Gastrocnemius medialis (tissue), 4 donors: Measurements from ENCODE around the gene NPAS3. TPM values are rescaled to one million over a fixed set of nuclear protein-coding genes. Genes with fewer than 3 reads are reported as not detected.

ENCODE experiments used
- ATAC-seq, 2 donors: fragments of 150-250 bp; one replicate each; pipeline ENCODE4 v1.9.1; 2016
- DNase-seq, 2 donors: peaks; one replicate each; pipeline ENCODE4 v3.0.0-alpha.2; 2019
- H3K27ac ChIP-seq, 4 donors: fragments of 200-600 bp; sonication (generic); 1 replicate in 1 of 4; 2 replicates in 3 of 4; pipeline ENCODE4 v1.5.1; 2016 to 2018; ENCODE audit warnings: mild to moderate bottlenecking in 2 of 4, moderate library complexity in 1 of 4
- H3K27me3 ChIP-seq, 3 donors: fragments of 200-600 bp; sonication (generic) in 2 of 3; 1 replicate in 1 of 3; 2 replicates in 2 of 3; pipeline versions ENCODE4 v1.5.1 to v1.6.0; 2016 to 2019; ENCODE audit warnings: mild to moderate bottlenecking in 1 of 3, moderate library complexity in 1 of 3
- H3K36me3 ChIP-seq, 2 donors: fragments of 200-600 bp; sonication (generic) in 1 of 2; one replicate each; pipeline ENCODE4 v1.5.1; 2017 to 2018
- H3K4me1 ChIP-seq, 2 donors: fragments of 200-600 bp; sonication (generic) in 1 of 2; one replicate each; pipeline ENCODE4 v1.5.1; 2016 to 2017; ENCODE audit warnings: mild to moderate bottlenecking in 2 of 2
- H3K4me3 ChIP-seq, 4 donors: fragments of 200-600 bp; sonication (generic) in 3 of 4; 1 replicate in 1 of 4; 2 replicates in 3 of 4; pipeline ENCODE4 v1.5.1; 2016 to 2019; ENCODE audit warnings: mild to moderate bottlenecking in 2 of 4
- H3K9me3 ChIP-seq, 3 donors: fragments of 200-600 bp; sonication (generic) in 2 of 3; 1 replicate in 1 of 3; 2 replicates in 2 of 3; pipeline ENCODE4 v1.5.1; 2016 to 2019
- CTCF ChIP-seq, 5 experiments: fragments of 450-650 bp in 3 of 5; fragments of 200-600 bp in 2 of 5; sonication (generic) in 2 of 5; IDR thresholded peaks in 4 of 5; conservative IDR thresholded peaks in 1 of 5; 1 replicate in 4 of 5; 2 replicates in 1 of 5; pipeline ENCODE4 v1.5.1; 2016 to 2019; ENCODE audit warnings: antibody characterized with exemption in 5 of 5, mild to moderate bottlenecking in 3 of 5, moderate library complexity in 3 of 5
- POLR2A ChIP-seq, 2 donors: fragments of 450-650 bp; IDR thresholded peaks; one replicate each; pipeline ENCODE4 v1.6.1; 2017; ENCODE audit warnings: antibody characterized with exemption in 2 of 2, mild to moderate bottlenecking in 2 of 2, moderate library complexity in 2 of 2
- in situ Hi-C, 4 donors: fragments of 200-750 bp; cut with MboI; loops; one replicate each; pipeline versions ENCODE4 v1.15.0 to v1.8.0; 2017; ENCODE audit warnings: low sequenced_read_pairs in 4 of 4
- intact Hi-C: fragments of 100-400 bp; cut with DNase I; formaldehyde crosslinking; loops from one replicate; pipeline ENCODE4 v1.15.1; 2023; ENCODE audit warnings: low total_unique reads
- total RNA-seq, 4 donors: library from RNA; depleted of rRNA; stranded (reverse); fragments of >200 nt; gene quantifications; one replicate each; pipeline versions ENCODE4 v1.1.0 to v1.2.3, GENCODE V29; 2016

The NPAS3 gene
- total RNA-seq, 4 donors from 2014 or later = 0.82 to 1.00 TPM; not detected in 2

DNA sequence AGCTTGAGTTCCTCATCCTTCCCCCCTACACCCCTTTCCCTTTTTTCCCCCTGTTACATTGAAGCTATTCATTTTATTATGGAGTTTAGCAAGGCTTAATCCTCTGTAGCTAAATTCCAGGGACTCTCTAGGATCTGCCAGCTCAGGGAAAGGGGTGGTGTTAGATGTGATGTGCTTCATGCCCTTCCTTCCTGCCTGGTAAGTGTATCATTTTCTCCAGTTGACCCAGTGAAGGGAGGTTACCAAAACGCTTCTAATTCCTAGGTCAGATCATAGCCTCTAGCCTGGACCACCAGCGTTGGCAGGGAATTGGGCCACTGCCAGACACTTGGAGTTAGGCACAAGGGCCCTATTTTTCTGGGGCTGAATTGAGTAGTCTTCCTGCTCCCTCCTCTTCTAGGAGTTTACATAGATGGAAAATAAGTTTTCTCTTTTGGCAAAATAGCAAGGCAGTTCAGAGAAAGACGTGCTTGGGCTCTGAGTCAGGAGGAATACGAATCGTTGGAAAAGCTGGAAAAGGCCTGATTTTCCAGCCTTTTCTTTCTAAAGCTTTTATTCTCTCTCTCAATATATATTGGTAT is 88.3 kb downstream of the NPAS3 start:
- Histone ChIP-seq H3K36me3 (no peaks in the 10 kb centered on the region), H3K9me3 (no peaks in the 10 kb centered on the region), H3K27me3 (no peaks in the 10 kb centered on the region), H3K4me3 (no peak overlapping the region), H3K27ac (no peak overlapping the region), H3K4me1 (no peaks in the 10 kb centered on the region)
- intact Hi-C loops (no loop called here), in situ Hi-C loops (no loop called here)
- ATAC-seq (no peak), DNase-seq (no peak)
- TF ChIP-seq CTCF (IDR thresholded peaks at IDR 0.05 in 4 of 5, conservative IDR thresholded peaks at IDR 0.05 in 1 of 5) (no peak), POLR2A (IDR thresholded peaks at IDR 0.05) (no peak)

DNA sequence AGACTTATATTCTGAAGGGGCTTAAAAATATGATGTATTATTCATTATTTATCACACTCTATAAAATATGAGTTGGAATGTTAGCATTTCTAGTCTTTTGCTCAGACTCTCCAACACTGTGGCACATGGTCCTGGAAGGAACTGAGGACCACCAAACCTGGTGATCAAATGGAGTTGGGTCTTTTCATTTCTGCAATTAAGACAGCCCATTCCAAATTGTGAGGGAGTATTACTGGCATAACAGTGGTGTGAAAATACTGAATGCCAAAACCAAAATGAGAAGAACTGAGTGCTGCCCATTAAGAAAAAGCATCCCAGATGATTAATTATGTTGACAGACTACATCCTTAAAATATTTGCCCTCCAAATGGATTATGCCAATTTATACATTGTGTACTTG is 90.8 kb downstream of the NPAS3 start:
- Histone ChIP-seq H3K4me3 (no peak overlapping the region), H3K36me3 (no peaks in the 10 kb centered on the region), H3K9me3 (no peaks in the 10 kb centered on the region), H3K4me1 (no peaks in the 10 kb centered on the region), H3K27ac (no peak overlapping the region), H3K27me3 (no peaks in the 10 kb centered on the region)
- in situ Hi-C loops = no loop called here
- intact Hi-C loops = no loop called here
- DNase-seq (no peak), ATAC-seq (no peak)
- no peak for TF ChIP-seq CTCF (IDR thresholded peaks at IDR 0.05 in 4 of 5, conservative IDR thresholded peaks at IDR 0.05 in 1 of 5)
- no peak for TF ChIP-seq POLR2A (IDR thresholded peaks at IDR 0.05)

- Histone ChIP-seq H3K36me3 (no peaks in the 10 kb centered on the region), H3K4me3 (no peak overlapping the region), H3K27me3 (no peaks in the 10 kb centered on the region), H3K9me3 (no peaks in the 10 kb centered on the region), H3K4me1 (no peaks in the 10 kb centered on the region), H3K27ac (no peak overlapping the region)
- no peak for DNase-seq
- ATAC-seq = no peak
- in situ Hi-C loops (no loop called here), intact Hi-C loops (no loop called here)
- no peak for TF ChIP-seq CTCF (IDR thresholded peaks at IDR 0.05 in 4 of 5, conservative IDR thresholded peaks at IDR 0.05 in 1 of 5)
- TF ChIP-seq POLR2A (IDR thresholded peaks at IDR 0.05) = no peak
Measured at GRCh38 chr14:33030386-33030785, 91.7 kb downstream of the NPAS3 start.

GRCh38 chr14:33035416-33036194 is 96.9 kb downstream of the NPAS3 start:
- no peak for DNase-seq
- Histone ChIP-seq H3K4me1 (no peaks in the 10 kb centered on the region), H3K9me3 (no peaks in the 10 kb centered on the region), H3K27me3 (no peaks in the 10 kb centered on the region), H3K27ac (no peak overlapping the region), H3K4me3 (no peak overlapping the region), H3K36me3 (no peaks in the 10 kb centered on the region)
- in situ Hi-C loops = no loop called here
- TF ChIP-seq CTCF (IDR thresholded peaks at IDR 0.05 in 4 of 5, conservative IDR thresholded peaks at IDR 0.05 in 1 of 5) (no peak), POLR2A (IDR thresholded peaks at IDR 0.05) (no peak)
- no peak for ATAC-seq
- intact Hi-C loops = no loop called here
